Measurements from ENCODE around the gene PGP. TPM values are rescaled to one million over a fixed set of nuclear protein-coding genes. Genes with fewer than 3 reads are reported as not detected.
"Not testable (repeated sequence)": the region's sequence is repeated elsewhere in the genome, so short reads cannot be mapped to it uniquely, and the experiment has no call there.

PGP gene
- total RNA-seq, 6 experiments from 2014 or later: 12.8 to 17.8 (median 15.1) TPM

GRCh38 chr16:2244926-2245795, 30.5 kb upstream of the PGP start:
- no peaks in the 10 kb centered on the region for H3K9me3 Mint-ChIP-seq
- H3K27me3 Mint-ChIP-seq (ENCODE audit: insufficient read depth): no peaks in the 10 kb centered on the region
- DNase-seq: no peak
- H3K36me3 Mint-ChIP-seq (ENCODE audit: low read depth): peaks cover 14% of the 10 kb centered on the region
- no peak for TF ChIP-seq CTCF (IDR thresholded peaks at IDR 0.05)
- peaks cover 3% of the 10 kb centered on the region; the same call in 1 of the 2 replicates for H3K4me1 Mint-ChIP-seq (ENCODE audit: low read depth)
- no peak overlapping the region for H3K4me3 Mint-ChIP-seq
- H3K27ac Mint-ChIP-seq: no peak overlapping the region

- no peak; the same call in 1 of the 2 replicates for TF ChIP-seq CTCF (IDR thresholded peaks at IDR 0.05)
- Mint-ChIP-seq H3K27me3 (ENCODE audit: insufficient read depth) (no peaks in the 10 kb centered on the region), H3K4me1 (ENCODE audit: low read depth) (no peaks in the 10 kb centered on the region), H3K4me3 (no peak overlapping the region), H3K36me3 (ENCODE audit: low read depth) (peaks cover 14% of the 10 kb centered on the region), H3K9me3 (no peaks in the 10 kb centered on the region), H3K27ac (no peak overlapping the region)
- no peak for DNase-seq
Observed at GRCh38 chr16:2244301-2244700, 29.7 kb upstream of the PGP start.

GRCh38 chr16:2243781-2244180, 29.1 kb upstream of the PGP start:
- no peak for DNase-seq
- Mint-ChIP-seq H3K9me3 (no peaks in the 10 kb centered on the region), H3K36me3 (ENCODE audit: low read depth) (peaks cover 14% of the 10 kb centered on the region), H3K27me3 (ENCODE audit: insufficient read depth) (no peaks in the 10 kb centered on the region), H3K4me3 (no peak overlapping the region), H3K27ac (no peak overlapping the region), H3K4me1 (ENCODE audit: low read depth) (no peaks in the 10 kb centered on the region)
- TF ChIP-seq CTCF (IDR thresholded peaks at IDR 0.05): no peak

- Mint-ChIP-seq H3K27me3 (ENCODE audit: insufficient read depth) (no peaks in the 10 kb centered on the region), H3K9me3 (no peaks in the 10 kb centered on the region), H3K27ac (no peak overlapping the region), H3K4me1 (ENCODE audit: low read depth) (no peaks in the 10 kb centered on the region), H3K36me3 (ENCODE audit: low read depth) (peaks cover 14% of the 10 kb centered on the region), H3K4me3 (no peak overlapping the region)
- TF ChIP-seq CTCF (IDR thresholded peaks at IDR 0.05): no peak; the same call in 1 of the 2 replicates
- DNase-seq: no peak
Observed at GRCh38 chr16:2243031-2243528, 28.4 kb upstream of the PGP start.

GRCh38 chr16:2242598-2242997, 28.0 kb upstream of the PGP start:
- no peaks in the 10 kb centered on the region for H3K9me3 Mint-ChIP-seq
- no peak for TF ChIP-seq CTCF (IDR thresholded peaks at IDR 0.05)
- no peaks in the 10 kb centered on the region for H3K27me3 Mint-ChIP-seq (ENCODE audit: insufficient read depth)
- H3K4me3 Mint-ChIP-seq: no peak overlapping the region
- no peak for DNase-seq
- H3K4me1 Mint-ChIP-seq (ENCODE audit: low read depth): no peaks in the 10 kb centered on the region
- H3K27ac Mint-ChIP-seq: no peak overlapping the region
- H3K36me3 Mint-ChIP-seq (ENCODE audit: low read depth): peaks cover 14% of the 10 kb centered on the region

- H3K4me1 Mint-ChIP-seq (ENCODE audit: low read depth); H3K9me3 Mint-ChIP-seq; H3K27me3 Mint-ChIP-seq (ENCODE audit: insufficient read depth); DNase-seq; H3K36me3 Mint-ChIP-seq (ENCODE audit: low read depth); H3K27ac Mint-ChIP-seq; H3K4me3 Mint-ChIP-seq: not testable (repeated sequence)
Observed at GRCh38 chr16:2240331-2240730, 25.7 kb upstream of the PGP start.

All from HFFc6 (cell line).